ENCODE results near the gene DDX6.

- no peak for TF ChIP-seq EZH2 (IDR thresholded peaks at IDR 0.05; ENCODE audit: borderline replicate concordance, insufficient read depth, low read length, poor library complexity, severe bottlenecking)
- no peak for TF ChIP-seq CTCF (IDR thresholded peaks at IDR 0.05; ENCODE audit: poor library complexity, severe bottlenecking)
- TF ChIP-seq EP300 (conservative IDR thresholded peaks at IDR 0.05; ENCODE audit: poor library complexity, severe bottlenecking), result no peak
- no peak for TF ChIP-seq REST (IDR thresholded peaks at IDR 0.05; ENCODE audit: borderline replicate concordance)
- TF ChIP-seq TAF1 (IDR thresholded peaks at IDR 0.05; ENCODE audit: low read depth), result no peak
- no peak for TF ChIP-seq POLR2AphosphoS5 (IDR thresholded peaks at IDR 0.05)
These were observed 22.6 kb upstream of the DDX6 start for GRCh38 chr11:118813551-118813950.

Data from neural cell (in vitro differentiated cells).